Thoracic aorta (tissue), 2 donors: ENCODE data around the gene GALNT2. TPM values are rescaled to one million over a fixed set of nuclear protein-coding genes. Genes with fewer than 3 reads are reported as not detected.

Experiments used
- ATAC-seq: fragments of 150-250 bp; one replicate; pipeline ENCODE4 v1.8.0; 2017; ENCODE audit warnings: low read depth; ENCODE audit not compliant: insufficient number of reproducible peaks, low FRiP score
- DNase-seq: peaks from one replicate; pipeline ENCODE4 v3.0.0-alpha.2; 2020; ENCODE audit warnings: low spot score
- H3K27ac ChIP-seq, 2 donors: fragments of 200-600 bp; sonication (generic); 1 replicate in 1 of 2; 2 replicates in 1 of 2; pipeline ENCODE4 v1.5.1; 2016; ENCODE audit warnings: mild to moderate bottlenecking in 2 of 2, moderate library complexity in 2 of 2
- H3K27me3 ChIP-seq: fragments of 200-600 bp; sonication (generic); replicated peaks from 2 replicates; pipeline ENCODE4 v1.6.0; 2016; ENCODE audit warnings: mild to moderate bottlenecking; ENCODE audit not compliant: insufficient read depth
- H3K36me3 ChIP-seq: fragments of 200-600 bp; sonication (generic); one replicate; pipeline ENCODE4 v1.5.1; 2016
- H3K4me1 ChIP-seq, 2 donors: fragments of 200-600 bp; sonication (generic); 1 replicate in 1 of 2; 2 replicates in 1 of 2; pipeline versions ENCODE4 v1.5.1 to v1.6.0; 2016; ENCODE audit warnings: low read depth in 2 of 2, mild to moderate bottlenecking in 1 of 2; ENCODE audit not compliant: control insufficient read depth in 1 of 2
- H3K4me3 ChIP-seq: fragments of 200-600 bp; sonication (generic); 2 replicates; pipeline ENCODE4 v1.5.1; 2016; ENCODE audit warnings: mild to moderate bottlenecking
- H3K9me3 ChIP-seq: fragments of 200-600 bp; sonication (generic); 2 replicates; pipeline ENCODE4 v1.5.1; 2016
- total RNA-seq, 2 donors: library from RNA; depleted of rRNA; stranded (reverse); fragments of >200 nt; gene quantifications; one replicate each; pipeline versions ENCODE4 v1.1.0 to v1.2.3, GENCODE V29; 2016
- TF ChIP-seq, protein P1 (sequence below): fragments of 200-600 bp; sonication (generic); IDR thresholded peaks from one replicate; pipeline ENCODE4 v1.5.1; 2019; ENCODE audit warnings: antibody characterized with exemption

The GALNT2 gene
- total RNA-seq, 2 donors from 2014 or later = 113 to 148 TPM

- Histone ChIP-seq H3K9me3 (no peaks in the 10 kb centered on the region), H3K27ac (no peak overlapping the region), H3K27me3 (no peaks in the 10 kb centered on the region), H3K36me3 (no peaks in the 10 kb centered on the region), H3K4me3 (no peak overlapping the region), H3K4me1 (peaks cover 37 to 88% of the 10 kb centered on the region in 2 donors)
- ATAC-seq = no peak
- no peak for DNase-seq
- TF ChIP-seq, protein P1, sequence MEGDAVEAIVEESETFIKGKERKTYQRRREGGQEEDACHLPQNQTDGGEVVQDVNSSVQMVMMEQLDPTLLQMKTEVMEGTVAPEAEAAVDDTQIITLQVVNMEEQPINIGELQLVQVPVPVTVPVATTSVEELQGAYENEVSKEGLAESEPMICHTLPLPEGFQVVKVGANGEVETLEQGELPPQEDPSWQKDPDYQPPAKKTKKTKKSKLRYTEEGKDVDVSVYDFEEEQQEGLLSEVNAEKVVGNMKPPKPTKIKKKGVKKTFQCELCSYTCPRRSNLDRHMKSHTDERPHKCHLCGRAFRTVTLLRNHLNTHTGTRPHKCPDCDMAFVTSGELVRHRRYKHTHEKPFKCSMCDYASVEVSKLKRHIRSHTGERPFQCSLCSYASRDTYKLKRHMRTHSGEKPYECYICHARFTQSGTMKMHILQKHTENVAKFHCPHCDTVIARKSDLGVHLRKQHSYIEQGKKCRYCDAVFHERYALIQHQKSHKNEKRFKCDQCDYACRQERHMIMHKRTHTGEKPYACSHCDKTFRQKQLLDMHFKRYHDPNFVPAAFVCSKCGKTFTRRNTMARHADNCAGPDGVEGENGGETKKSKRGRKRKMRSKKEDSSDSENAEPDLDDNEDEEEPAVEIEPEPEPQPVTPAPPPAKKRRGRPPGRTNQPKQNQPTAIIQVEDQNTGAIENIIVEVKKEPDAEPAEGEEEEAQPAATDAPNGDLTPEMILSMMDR = no peak
Measured at GRCh38 chr1:230072296-230072695, 5.3 kb downstream of the GALNT2 start.

DNA sequence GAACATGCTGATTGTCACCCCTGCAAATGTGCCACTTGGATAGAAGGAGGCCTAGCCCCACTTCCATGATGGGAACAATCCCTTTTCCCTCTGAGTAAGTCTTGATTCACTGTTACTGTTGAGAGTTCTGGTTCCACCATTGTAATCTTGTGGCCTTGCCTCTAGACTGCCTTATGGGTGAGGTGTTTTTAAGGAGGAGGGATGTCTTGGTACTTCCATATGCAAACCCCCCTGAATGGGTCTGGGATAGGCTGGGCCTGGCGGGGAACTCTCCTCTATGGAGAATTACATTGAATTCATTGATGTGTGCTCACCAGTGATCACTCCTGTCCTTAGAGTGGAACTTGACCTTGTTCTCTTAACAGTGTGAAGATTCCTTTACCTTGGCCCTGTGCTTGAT lies 5.8 kb downstream of the GALNT2 start:
- Histone ChIP-seq H3K4me1 (peaks cover 38 to 94% of the 10 kb centered on the region in 2 donors), H3K27me3 (no peaks in the 10 kb centered on the region), H3K4me3 (no peak overlapping the region), H3K27ac (no peak overlapping the region), H3K36me3 (no peaks in the 10 kb centered on the region), H3K9me3 (no peaks in the 10 kb centered on the region)
- DNase-seq (no peak), ATAC-seq (no peak)
- TF ChIP-seq, protein P1 = no peak

DNA sequence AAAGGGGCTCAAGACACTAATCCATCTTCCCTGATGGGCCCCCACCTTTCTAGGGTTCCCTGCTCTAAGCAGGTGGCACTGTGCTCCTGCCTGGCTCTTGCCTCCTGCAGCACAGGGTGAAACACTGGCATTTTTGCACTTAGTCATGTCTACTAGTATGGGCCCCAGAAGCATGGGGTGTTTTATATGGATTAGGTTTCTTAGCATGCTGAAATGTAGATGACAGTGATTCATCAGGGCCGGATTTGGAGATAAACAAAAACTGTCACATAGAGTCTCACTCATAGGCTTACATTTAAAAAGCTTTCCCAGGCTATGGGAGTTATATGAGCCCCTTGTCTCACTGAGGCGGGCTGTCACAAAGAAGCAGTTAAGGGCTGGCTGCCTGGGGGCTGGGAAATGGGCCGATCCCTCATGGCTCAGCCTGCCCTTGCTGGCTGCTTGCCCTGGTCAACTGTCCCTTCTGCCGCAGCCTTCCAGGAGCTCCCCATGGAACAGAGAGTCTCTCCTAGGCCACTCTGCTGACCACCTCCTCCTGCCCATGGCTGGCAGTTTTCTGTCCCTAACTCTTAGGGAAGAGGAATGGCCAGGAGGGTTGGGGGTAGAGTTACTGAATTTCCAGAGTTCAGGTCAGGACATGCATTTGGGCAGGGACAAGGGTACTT lies 6.5 kb downstream of the GALNT2 start:
- DNase-seq = no peak

DNA sequence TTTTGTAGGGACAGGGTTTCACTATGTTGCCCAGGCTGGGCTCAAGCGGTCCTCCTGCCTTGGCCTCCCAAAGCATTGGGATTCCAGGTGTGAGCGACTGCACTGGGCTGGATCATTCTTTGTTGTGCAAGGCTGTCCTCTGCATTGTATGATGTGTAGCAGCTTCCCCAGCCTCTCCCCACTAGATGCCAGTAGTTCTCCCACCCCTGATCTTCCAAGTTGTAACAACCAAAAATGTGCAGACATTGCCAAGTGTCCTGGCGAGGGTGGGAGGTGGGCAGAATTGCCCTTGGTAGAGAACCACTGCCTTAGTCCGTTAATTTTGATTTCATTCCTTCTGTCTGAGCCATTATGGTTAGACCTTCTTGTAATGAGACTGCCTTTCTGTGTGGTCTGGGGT lies 7.2 kb downstream of the GALNT2 start:
- TF ChIP-seq, protein P1 = no peak
- Histone ChIP-seq H3K27me3 (no peaks in the 10 kb centered on the region), H3K27ac (peak overlapping the region in 1 of 2 donors; percentile 12), H3K36me3 (no peaks in the 10 kb centered on the region), H3K4me3 (no peak overlapping the region), H3K9me3 (no peaks in the 10 kb centered on the region), H3K4me1 (peaks cover 46 to 98% of the 10 kb centered on the region in 2 donors)
- DNase-seq = no peak
- no peak for ATAC-seq

More for the DNA sequence above, 6.5 kb downstream of the GALNT2 start:
- ATAC-seq = no peak
- TF ChIP-seq, protein P1 = no peak
- H3K27me3 ChIP-seq = no peaks in the 10 kb centered on the region
- H3K36me3 ChIP-seq = no peaks in the 10 kb centered on the region
- H3K9me3 ChIP-seq = no peaks in the 10 kb centered on the region
- H3K4me3 ChIP-seq = peak overlapping the region; percentile 32
- peaks cover 43 to 98% of the 10 kb centered on the region in 2 donors for H3K4me1 ChIP-seq
- H3K27ac ChIP-seq = peak overlapping the region in 1 of 2 donors; percentile 12

DNA sequence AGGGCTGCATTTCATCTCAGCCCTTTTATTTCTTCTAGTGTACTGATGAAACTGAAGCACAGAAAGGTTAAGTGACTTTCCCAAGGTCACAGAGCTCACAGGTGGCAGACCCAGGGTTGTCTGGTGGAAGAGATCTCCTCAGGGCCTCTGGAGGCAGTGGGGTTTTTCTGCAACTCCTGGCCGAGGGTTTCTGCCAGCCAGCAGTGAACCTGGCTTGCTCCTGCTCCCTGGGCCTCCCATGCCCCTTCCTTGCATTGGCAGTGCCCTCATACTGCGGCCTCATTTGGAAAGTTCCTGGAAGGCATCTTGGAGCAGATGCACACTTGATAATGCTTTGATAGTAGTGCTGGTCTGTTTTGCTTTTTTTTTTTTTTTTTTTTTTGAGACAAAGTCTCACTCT lies 7.7 kb downstream of the GALNT2 start:
- Histone ChIP-seq H3K27me3 (no peaks in the 10 kb centered on the region), H3K27ac (no peak overlapping the region), H3K4me3 (no peak overlapping the region), H3K4me1 (peaks cover 46 to 98% of the 10 kb centered on the region in 2 donors), H3K9me3 (no peaks in the 10 kb centered on the region), H3K36me3 (no peaks in the 10 kb centered on the region)
- DNase-seq (no peak), ATAC-seq (no peak)
- TF ChIP-seq, protein P1 = no peak
